ACHN (cell line): ENCODE data around the gene PRR32.
"Not testable (repeated sequence)": the region's sequence is repeated elsewhere in the genome, so short reads cannot be mapped to it uniquely, and the experiment has no call there.

Source experiments
- DNase-seq: peaks from one replicate; pipeline ENCODE4 v3.0.0-alpha.2; 2015
- in situ Hi-C: cut with HindIII; loops from 2 replicates; pipeline ENCODE4 v1.10.0; 2017; ENCODE audit warnings: low sequenced_read_pairs, low pct_ligation_motif_present, low pct_unique_long_range_greater_than_20kb

The PRR32 gene

DNA sequence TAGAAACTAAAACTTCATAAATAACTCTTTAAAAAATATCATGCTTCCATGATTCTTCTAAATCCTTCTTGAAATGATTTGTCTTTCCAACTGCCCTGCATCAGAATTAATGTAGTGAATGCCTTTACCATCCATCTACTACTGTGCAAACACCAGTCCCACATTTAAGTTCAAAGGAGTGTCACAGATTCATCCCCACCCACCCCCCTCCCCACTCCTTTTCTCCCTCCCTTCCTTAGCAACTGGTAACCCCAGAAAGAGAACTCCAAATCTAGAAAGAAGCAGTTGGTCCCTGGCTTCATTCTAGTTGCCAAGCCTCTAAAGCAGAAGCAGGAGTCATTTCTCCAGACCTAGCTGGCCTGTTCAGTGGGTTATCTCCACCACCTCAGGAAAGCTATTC, at the start of gene PRR32:
Gene PRR32, plus strand, starts transcription at position 301 of the 400 bp plus-strand sequence. CDS start 115 bp downstream, outside the sequence.
- in situ Hi-C loops = no loop called here
- no peak for DNase-seq

GRCh38 chrX:126770179-126770578, 49.4 kb upstream of the PRR32 start:
- DNase-seq = peak; percentile 11
- in situ Hi-C loops = no loop called here

DNA sequence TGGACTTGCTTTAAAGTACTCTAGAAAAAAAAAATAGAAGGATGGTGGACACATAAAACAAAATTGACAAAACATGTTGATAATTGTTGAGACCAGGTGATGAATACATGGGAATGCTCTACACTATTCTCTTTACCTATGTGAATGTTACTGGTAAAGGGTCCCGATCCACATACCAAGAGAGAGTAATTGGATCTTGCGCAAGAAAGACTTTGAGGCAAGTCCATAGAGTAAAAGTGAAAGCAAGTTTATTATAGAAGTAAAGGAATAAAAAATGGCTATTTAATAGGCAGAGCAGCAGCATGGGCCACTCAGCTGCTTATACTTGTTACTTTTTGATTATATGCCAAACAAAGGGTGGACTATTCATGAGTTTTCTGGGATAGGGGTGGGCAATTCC, 34.0 kb upstream of the PRR32 start:
- in situ Hi-C loops = no loop called here
- DNase-seq = no peak

- in situ Hi-C loops = no loop called here
- no peak for DNase-seq
These were observed 20.5 kb upstream of the PRR32 start for GRCh38 chrX:126799059-126799458.

GRCh38 chrX:126806784-126807183, 12.7 kb upstream of the PRR32 start:
- in situ Hi-C loops, DNase-seq: not testable (repeated sequence)

DNA sequence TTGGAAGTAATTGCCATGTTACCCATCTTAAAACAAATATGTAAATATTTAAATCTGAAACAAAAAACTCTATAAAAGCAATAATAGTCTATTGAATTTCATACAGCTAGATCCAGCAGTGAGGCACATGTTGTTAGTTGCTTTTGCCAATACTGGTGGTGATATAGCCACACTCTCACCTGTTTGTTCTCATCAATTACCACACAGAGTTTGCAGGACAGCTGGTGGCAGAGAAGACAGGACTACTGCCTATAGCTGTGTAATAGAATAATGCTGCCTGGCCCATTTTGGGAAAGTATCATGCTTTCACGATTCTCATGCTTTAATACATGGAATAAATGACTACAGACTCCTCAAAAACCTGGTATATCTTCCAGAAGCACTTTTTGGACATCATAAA, 3.7 kb upstream of the PRR32 start:
- in situ Hi-C loops = no loop called here
- no peak for DNase-seq

- in situ Hi-C loops = no loop called here
- DNase-seq = no peak
These were observed 1.3 kb downstream of the PRR32 start for GRCh38 chrX:126820700-126821420.

GRCh38 chrX:126824338-126825007, 4.9 kb downstream of the PRR32 start:
- DNase-seq = no peak
- in situ Hi-C loops = no loop called here

GRCh38 chrX:126825566-126826193, 6.2 kb downstream of the PRR32 start:
- DNase-seq = no peak
- in situ Hi-C loops = no loop called here

DNA sequence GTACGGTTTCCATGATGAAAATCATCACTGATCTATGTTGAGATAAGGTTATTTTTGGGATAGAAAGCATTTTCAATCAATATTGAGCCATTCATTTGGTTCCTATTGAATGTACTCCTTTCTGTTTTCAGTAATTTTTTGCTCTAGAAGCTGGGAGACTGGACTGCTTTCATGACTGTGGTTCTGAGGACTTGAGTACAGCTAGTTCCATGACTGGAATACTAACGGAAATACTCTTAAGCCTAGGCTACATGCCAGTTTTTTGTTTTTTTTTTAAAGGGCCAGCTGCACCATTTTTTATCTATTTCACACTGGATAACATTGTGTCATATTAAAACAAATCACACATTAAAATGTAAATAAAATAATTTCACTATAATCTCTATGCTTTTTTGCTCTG, 16.7 kb downstream of the PRR32 start:
- DNase-seq = no peak
- in situ Hi-C loops = no loop called here

DNA sequence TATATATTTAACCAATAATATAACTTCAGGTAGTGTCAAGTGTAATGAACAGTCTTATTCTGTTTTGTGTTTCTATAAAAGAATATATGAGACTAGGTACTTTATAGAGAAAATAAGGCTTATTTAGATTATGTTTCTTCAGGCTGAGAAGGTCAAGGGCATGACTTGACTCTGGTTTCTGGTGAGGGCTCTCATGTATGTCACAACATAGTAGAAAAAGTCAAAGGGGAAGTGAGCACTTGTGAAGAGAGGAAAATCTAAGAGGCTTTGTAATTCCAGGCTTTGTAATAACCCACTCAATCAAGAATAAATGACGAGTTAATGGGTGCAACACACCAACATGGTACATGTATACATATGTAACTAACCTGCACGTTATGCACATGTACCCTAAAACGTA, 27.6 kb downstream of the PRR32 start:
- in situ Hi-C loops = no loop called here
- no peak for DNase-seq

DNA sequence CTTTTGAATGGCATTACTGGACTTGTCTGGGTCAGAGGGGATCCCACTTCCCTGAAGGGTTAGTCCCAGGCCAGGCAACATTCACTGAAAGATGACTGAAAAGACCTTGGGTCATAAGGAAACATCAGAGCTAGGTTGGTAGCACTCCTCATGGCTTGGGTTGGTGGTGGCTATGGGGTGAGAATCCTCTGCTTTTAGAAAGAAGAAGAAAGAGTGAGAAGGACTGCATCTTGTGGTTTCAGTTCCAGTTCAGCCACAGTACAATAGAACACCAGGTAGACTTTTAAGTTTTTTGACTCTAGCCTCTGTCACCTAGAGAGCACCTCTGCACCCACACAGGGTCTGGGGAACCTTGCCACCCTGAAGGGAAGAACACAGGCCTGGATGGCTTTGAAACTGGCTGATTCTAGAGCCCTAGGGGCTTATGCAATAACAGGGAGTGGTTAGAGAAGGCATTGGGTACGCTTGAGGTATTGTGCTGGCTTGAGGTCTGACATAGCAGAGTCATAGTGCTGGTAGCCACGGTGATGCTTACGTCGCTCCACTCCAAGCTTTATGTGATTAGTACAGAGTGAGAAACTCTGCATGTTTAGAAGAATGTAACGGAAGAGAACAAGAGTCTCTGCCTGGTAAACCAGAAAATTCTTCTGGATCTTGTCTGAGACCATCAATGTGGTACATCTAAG, 36.5 kb downstream of the PRR32 start:
- DNase-seq = no peak
- in situ Hi-C loops = no loop called here
